H7 (cell line): ENCODE data around the gene CASP3. TPM values are rescaled to one million over a fixed set of nuclear protein-coding genes. Genes with fewer than 3 reads are reported as not detected.
"Not testable (repeated sequence)": the region's sequence is repeated elsewhere in the genome, so short reads cannot be mapped to it uniquely, and the experiment has no call there.

Experiments used
- DNase-seq: peaks from one replicate; pipeline ENCODE4 v3.0.0; 2012
- H3K27me3 ChIP-seq: 2 replicates; pipeline ENCODE4 v1.6.0; 2011; ENCODE audit warnings: mild to moderate bottlenecking, low read length; ENCODE audit not compliant: control insufficient read depth, insufficient read depth
- H3K36me3 ChIP-seq: replicated peaks from 2 replicates; pipeline ENCODE4 v1.5.1; 2011; ENCODE audit warnings: low read length; ENCODE audit not compliant: control insufficient read depth, insufficient read depth
- H3K4me3 ChIP-seq: 2 replicates; pipeline ENCODE4 v1.5.1; 2011; ENCODE audit warnings: low read depth, mild to moderate bottlenecking, control low read depth, low read length, moderate library complexity; ENCODE audit not compliant: insufficient read depth
- total RNA-seq: library from RNA; depleted of rRNA; stranded (reverse); fragments of >200 nt; shearing (Covaris generic); gene quantifications from 2 replicates; pipeline ENCODE4 v1.2.3, GENCODE V29; 2014

CASP3 gene
- total RNA-seq, 1 experiment from 2014 or later: 131 TPM

- no peak for DNase-seq
- Histone ChIP-seq H3K27me3 (no peaks in the 10 kb centered on the region), H3K4me3 (no peak overlapping the region), H3K36me3 (no peaks in the 10 kb centered on the region)
Observed at GRCh38 chr4:184674011-184674410, 24.8 kb upstream of the CASP3 start.

DNA sequence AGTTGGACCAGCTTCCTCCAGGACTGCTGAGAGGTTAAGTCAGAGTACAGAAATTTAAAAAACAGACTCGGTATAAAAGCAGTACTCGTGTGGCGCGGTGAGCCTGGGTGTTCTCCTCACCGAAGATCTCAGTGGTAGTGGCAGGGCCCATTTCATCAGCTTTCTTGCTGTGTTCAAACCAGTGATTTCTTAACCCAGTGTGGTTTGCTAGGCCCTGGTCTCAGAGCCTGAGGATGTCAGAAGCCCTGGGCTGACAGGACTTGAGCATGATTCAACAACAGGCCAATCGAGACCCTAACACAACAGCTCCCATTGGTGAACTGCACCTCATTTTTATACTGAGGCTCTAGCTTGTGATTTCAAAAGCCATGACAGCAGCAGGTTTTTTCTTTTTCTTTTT is 23.5 kb upstream of the CASP3 start:
- H3K4me3 ChIP-seq: no peak overlapping the region
- DNase-seq: no peak
- H3K27me3 ChIP-seq: no peaks in the 10 kb centered on the region
- no peaks in the 10 kb centered on the region for H3K36me3 ChIP-seq

DNA sequence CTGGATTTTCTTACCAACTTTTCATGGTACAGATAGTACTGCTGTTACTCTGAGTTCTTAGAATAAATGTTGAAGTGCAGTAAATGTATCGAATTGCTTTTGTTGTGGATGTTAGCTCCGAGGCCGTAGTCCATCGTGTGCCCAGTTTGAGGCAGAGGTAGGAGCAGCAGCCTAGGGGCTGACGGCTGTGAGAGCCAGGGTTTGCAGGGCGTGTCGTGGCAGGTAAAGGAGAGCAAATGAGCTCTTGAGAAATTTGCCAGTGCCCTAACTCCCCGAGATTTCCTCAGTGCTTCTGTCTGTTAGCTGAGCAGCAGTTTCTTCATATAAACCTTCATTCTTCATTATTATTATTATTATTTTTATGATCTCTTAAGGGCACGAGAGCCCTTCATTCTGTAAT is 21.9 kb upstream of the CASP3 start:
- Histone ChIP-seq H3K36me3 (no peaks in the 10 kb centered on the region), H3K27me3 (no peaks in the 10 kb centered on the region), H3K4me3 (no peak overlapping the region)
- DNase-seq: no peak

- DNase-seq: no peak
- no peaks in the 10 kb centered on the region for H3K36me3 ChIP-seq
- no peak overlapping the region for H3K4me3 ChIP-seq
- no peaks in the 10 kb centered on the region for H3K27me3 ChIP-seq
Observed at GRCh38 chr4:184669251-184669650, 20.0 kb upstream of the CASP3 start.

GRCh38 chr4:184668511-184669114 is 19.4 kb upstream of the CASP3 start:
- Histone ChIP-seq H3K4me3 (no peak overlapping the region), H3K27me3 (no peaks in the 10 kb centered on the region), H3K36me3 (no peaks in the 10 kb centered on the region)
- no peak for DNase-seq

DNA sequence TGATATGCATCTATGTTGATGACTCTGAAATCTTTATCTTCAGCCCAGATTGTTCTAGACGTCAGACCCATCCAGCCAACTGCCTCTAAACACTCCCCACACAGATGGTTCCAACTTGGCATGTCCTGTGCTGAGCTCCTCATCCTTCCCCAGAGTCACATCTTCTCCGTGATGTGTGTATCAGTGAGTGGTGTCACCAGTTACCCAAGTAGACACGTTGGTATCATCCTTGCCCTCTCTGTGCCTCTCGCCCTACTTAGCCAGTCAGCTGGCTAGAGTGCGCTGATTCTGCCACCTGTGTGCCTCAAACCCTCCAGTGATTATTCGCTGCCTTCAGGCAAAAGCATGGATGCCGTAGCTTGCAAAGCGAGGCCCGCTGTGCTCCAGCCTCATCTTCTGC is 18.8 kb upstream of the CASP3 start:
- no peaks in the 10 kb centered on the region for H3K36me3 ChIP-seq
- H3K4me3 ChIP-seq: no peak overlapping the region
- H3K27me3 ChIP-seq: no peaks in the 10 kb centered on the region
- DNase-seq: no peak

DNA sequence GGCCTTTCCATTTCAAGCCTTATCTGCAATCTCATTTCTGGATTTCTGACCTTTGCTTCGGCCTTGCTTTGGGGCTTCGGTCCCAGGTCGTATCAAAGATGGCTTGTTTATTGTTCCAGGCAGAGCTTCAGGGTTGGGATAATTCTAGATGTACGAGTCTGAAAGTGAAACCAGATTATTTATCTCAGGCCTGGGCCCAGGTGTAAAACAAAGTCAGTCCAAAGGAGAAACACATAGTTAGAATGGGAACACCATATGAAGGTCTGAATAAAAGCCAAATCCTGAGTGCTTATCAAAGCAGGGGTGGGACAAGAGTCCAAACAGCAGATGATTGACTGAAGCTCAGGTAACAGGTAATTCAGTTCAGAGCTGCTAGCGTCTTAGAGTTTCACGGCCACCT is 17.4 kb upstream of the CASP3 start:
- DNase-seq: no peak
- no peak overlapping the region for H3K4me3 ChIP-seq

DNA sequence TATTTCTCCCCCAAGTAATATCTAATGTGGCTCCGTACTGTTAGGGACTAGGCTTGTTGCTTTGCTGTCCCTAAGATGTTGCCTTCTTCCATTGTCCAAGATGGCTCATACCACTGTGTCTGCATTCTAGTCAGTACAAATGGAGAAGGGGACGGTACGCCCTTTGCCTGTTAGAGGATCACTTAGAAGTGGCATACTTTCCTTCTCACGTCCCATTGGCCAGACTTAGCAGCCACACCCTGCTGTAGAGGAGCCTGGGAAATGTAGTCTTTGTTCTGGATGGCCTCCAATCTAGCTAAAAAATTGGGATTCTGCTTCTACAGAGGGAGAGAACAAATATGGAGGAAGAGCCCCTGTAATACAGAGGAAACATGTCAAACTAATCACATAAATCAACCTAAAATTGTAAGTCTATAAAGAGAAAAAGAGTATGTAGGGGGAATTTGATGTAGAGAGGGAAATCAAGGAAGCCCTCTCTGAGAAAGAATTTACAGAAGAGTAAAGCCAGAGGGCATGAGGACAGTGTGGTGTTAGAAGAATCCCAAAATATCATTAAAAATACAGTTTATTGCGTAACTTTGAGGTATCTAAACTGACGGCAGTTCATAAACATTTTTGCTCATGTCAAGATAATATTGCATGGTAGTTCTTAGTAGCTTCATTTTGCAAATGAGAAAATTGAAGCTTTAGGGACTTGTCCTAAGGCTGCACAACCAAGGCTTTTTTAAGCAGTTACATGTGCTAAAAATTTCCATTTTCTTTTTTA is 15.4 kb upstream of the CASP3 start:
- no peak overlapping the region for H3K4me3 ChIP-seq
- no peaks in the 10 kb centered on the region for H3K27me3 ChIP-seq
- H3K36me3 ChIP-seq: no peaks in the 10 kb centered on the region
- DNase-seq: peak; percentile 75

More for the DNA sequence above, 17.4 kb upstream of the CASP3 start:
- no peaks in the 10 kb centered on the region for H3K27me3 ChIP-seq
- no peaks in the 10 kb centered on the region for H3K36me3 ChIP-seq

DNA sequence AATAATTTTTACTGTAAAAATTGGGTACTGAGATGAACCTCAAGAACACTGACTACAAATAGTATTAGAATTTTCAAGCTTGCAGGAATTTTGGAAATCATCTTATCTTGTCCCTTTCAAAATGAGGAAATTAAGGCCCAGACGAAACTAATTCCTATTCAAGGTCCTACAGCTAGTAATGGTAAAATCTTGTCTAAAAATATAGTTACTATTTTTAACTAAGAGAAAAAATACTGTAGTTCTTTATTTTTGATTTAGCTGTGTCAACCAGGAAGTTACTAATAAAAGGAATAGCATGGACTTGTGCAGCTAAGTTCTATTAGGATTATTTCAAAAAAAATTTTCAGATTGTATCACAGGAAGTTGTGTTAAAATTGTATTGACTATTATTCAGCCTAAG is 13.0 kb upstream of the CASP3 start:
- Histone ChIP-seq H3K4me3 (no peak overlapping the region), H3K27me3 (no peaks in the 10 kb centered on the region), H3K36me3 (no peaks in the 10 kb centered on the region)
- no peak for DNase-seq

GRCh38 chr4:184660978-184661377 is 11.7 kb upstream of the CASP3 start:
- H3K36me3 ChIP-seq: no peaks in the 10 kb centered on the region
- no peak for DNase-seq
- no peak overlapping the region for H3K4me3 ChIP-seq
- H3K27me3 ChIP-seq: no peaks in the 10 kb centered on the region

GRCh38 chr4:184657820-184658219 is 8.6 kb upstream of the CASP3 start:
- not testable (repeated sequence) for H3K27me3 ChIP-seq, H3K4me3 ChIP-seq

GRCh38 chr4:184657144-184657543 is 7.9 kb upstream of the CASP3 start:
- H3K27me3 ChIP-seq: no peaks in the 10 kb centered on the region
- DNase-seq: no peak
- H3K36me3 ChIP-seq: no peaks in the 10 kb centered on the region

More at GRCh38 chr4:184657820-184658219, 8.6 kb upstream of the CASP3 start:
- DNase-seq, H3K36me3 ChIP-seq: not testable (repeated sequence)

GRCh38 chr4:184655889-184656869 is 6.9 kb upstream of the CASP3 start:
- Histone ChIP-seq H3K36me3 (no peaks in the 10 kb centered on the region), H3K4me3 (no peak overlapping the region), H3K27me3 (no peaks in the 10 kb centered on the region)
- DNase-seq: no peak

More at GRCh38 chr4:184657144-184657543, 7.9 kb upstream of the CASP3 start:
- H3K4me3 ChIP-seq: no peak overlapping the region

DNA sequence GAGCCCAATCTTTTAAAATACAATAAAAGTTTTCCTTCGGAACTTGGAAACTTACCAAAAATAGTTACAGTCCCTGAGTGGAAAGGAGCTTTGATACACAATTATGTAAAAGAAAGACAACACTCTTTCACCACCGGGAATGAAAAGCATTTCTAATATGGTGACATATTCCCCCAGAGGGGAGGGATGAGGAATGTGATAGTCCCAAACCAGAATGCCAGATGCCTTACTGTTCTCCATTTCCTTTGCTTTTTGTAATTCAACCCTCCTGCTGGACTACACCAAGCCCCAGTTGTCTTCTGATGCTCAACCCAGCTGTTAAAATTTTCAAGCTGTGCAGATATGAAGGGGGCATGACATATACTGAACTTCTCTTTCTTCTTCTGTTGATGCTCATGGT is 4.4 kb upstream of the CASP3 start:
- H3K36me3 ChIP-seq: no peaks in the 10 kb centered on the region
- no peak overlapping the region for H3K4me3 ChIP-seq
- H3K27me3 ChIP-seq: no peaks in the 10 kb centered on the region
- DNase-seq: no peak
